ENCODE data around the gene AIG1. TPM values are rescaled to one million over a fixed set of nuclear protein-coding genes. Genes with fewer than 3 reads are reported as not detected.

The AIG1 gene
- polyA plus RNA-seq, 1 experiment = 43.2 TPM

DNA sequence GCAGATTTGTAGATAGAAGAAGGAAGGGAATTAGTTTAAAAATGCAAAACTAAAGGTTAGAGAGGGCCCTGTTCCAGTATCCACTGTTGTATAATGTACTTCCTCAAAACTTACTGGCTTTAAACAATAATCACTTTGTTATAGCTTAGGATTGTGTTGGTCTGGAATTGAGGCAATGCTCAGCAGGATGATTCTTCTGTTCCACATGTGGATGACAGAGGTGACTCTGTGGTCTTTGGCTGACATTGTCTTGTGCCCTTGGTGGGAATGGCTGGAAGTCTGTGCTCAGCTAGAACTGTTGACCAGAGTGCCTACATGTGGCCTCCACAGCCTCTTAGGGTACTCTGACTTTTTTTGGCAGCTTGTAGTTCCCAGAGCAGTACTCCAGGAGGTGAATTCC is 143.4 kb downstream of the AIG1 start:
- Histone ChIP-seq H3K27me3 (ENCODE audit: control insufficient read depth, insufficient read depth, low read length) (no peaks in the 10 kb centered on the region), H3K36me3 (ENCODE audit: control insufficient read depth, insufficient read depth, low read length) (no peaks in the 10 kb centered on the region), H3K4me3 (ENCODE audit: low read depth, low read length) (no peak overlapping the region)
- TF ChIP-seq, protein P1, sequence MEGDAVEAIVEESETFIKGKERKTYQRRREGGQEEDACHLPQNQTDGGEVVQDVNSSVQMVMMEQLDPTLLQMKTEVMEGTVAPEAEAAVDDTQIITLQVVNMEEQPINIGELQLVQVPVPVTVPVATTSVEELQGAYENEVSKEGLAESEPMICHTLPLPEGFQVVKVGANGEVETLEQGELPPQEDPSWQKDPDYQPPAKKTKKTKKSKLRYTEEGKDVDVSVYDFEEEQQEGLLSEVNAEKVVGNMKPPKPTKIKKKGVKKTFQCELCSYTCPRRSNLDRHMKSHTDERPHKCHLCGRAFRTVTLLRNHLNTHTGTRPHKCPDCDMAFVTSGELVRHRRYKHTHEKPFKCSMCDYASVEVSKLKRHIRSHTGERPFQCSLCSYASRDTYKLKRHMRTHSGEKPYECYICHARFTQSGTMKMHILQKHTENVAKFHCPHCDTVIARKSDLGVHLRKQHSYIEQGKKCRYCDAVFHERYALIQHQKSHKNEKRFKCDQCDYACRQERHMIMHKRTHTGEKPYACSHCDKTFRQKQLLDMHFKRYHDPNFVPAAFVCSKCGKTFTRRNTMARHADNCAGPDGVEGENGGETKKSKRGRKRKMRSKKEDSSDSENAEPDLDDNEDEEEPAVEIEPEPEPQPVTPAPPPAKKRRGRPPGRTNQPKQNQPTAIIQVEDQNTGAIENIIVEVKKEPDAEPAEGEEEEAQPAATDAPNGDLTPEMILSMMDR (IDR thresholded peaks at IDR 0.05; ENCODE audit: insufficient read depth, low read depth, low read length) = no peak
- ChIA-PET CTCF (no interaction called here), POLR2A (no interaction called here)
- DNase-seq (ENCODE audit: low read depth) = no peak

DNA sequence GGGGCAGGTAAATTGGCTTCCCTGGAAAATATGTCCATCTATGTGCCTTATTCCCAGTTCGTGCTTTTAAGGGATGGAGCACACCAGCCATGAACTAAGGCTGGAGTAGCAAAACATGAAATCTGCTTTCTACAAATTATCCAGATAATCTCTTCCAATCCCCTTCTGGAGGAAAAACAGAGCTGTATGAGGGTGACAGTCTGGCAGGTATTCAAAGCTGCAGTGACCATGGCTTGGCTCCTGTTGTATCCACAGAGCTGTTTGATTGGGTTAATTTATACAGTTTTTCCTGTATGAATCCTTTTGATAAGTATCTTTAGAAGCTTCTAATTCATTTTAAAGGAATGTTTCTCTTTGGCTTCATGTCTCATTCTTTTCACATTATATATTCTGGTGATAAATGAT is 144.4 kb downstream of the AIG1 start:
- no peak for DNase-seq (ENCODE audit: low read depth)
- Histone ChIP-seq H3K36me3 (ENCODE audit: control insufficient read depth, insufficient read depth, low read length) (no peaks in the 10 kb centered on the region), H3K27me3 (ENCODE audit: control insufficient read depth, insufficient read depth, low read length) (no peaks in the 10 kb centered on the region), H3K4me3 (ENCODE audit: low read depth, low read length) (no peak overlapping the region)
- ChIA-PET POLR2A (no interaction called here), CTCF (no interaction called here)
- TF ChIP-seq, protein P1 (IDR thresholded peaks at IDR 0.05; ENCODE audit: insufficient read depth, low read depth, low read length) = no peak

DNA sequence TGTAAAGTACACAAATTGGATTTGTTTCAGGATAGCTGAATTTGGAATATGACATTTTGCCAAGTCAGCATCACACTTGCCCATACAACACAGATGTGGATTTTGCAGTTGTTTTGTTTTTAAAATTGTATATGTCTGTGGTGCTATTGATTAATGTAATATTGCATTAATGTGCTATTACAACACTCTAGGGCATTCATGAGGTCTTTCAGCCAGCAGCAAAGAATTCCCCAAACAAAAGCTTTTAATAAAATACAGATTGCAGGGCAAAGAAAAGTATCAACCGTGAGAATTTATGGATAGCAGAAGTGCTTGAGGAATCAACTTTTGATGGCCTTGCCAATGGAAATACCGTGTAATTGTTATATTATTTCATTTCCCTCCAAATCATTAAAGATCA is 144.9 kb downstream of the AIG1 start:
- no peak for DNase-seq (ENCODE audit: low read depth)
- no peak overlapping the region for H3K4me3 ChIP-seq (ENCODE audit: low read depth, low read length)
- TF ChIP-seq, protein P1 (IDR thresholded peaks at IDR 0.05; ENCODE audit: insufficient read depth, low read depth, low read length) = no peak
- ChIA-PET CTCF (no interaction called here), POLR2A (no interaction called here)
- no peaks in the 10 kb centered on the region for H3K36me3 ChIP-seq (ENCODE audit: control insufficient read depth, insufficient read depth, low read length)
- no peaks in the 10 kb centered on the region for H3K27me3 ChIP-seq (ENCODE audit: control insufficient read depth, insufficient read depth, low read length)

DNA sequence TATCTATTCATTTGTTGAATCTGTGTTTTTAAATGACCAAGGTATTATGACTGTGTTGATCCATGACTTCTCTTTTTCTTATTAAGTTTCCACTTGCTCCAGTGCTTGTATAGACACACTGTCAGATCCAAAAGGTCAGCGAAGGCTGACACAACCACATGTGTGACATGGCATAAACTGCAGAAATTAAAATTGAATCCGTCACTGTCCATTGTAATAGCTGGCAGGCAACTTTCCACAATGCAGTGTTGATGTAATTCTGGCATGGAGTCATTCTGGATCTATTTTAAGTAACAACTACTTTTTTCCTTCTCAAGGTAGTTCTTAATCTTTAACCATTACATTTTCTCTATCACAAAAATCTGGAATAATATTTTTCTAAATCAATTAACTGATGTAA is 145.3 kb downstream of the AIG1 start:
- ChIA-PET POLR2A (no interaction called here), CTCF (interaction anchor here (0.6 to 1.2 kb wide), 2 partner anchors 10 to 513 kb away, joined by 3 read pairs; no protein-coding TSS in a partner anchor)
- no peak for DNase-seq (ENCODE audit: low read depth)
- no peaks in the 10 kb centered on the region for H3K27me3 ChIP-seq (ENCODE audit: control insufficient read depth, insufficient read depth, low read length)
- H3K4me3 ChIP-seq (ENCODE audit: low read depth, low read length) = no peak overlapping the region
- TF ChIP-seq, protein P1 (IDR thresholded peaks at IDR 0.05; ENCODE audit: insufficient read depth, low read depth, low read length) = no peak
- H3K36me3 ChIP-seq (ENCODE audit: control insufficient read depth, insufficient read depth, low read length) = no peaks in the 10 kb centered on the region

DNA sequence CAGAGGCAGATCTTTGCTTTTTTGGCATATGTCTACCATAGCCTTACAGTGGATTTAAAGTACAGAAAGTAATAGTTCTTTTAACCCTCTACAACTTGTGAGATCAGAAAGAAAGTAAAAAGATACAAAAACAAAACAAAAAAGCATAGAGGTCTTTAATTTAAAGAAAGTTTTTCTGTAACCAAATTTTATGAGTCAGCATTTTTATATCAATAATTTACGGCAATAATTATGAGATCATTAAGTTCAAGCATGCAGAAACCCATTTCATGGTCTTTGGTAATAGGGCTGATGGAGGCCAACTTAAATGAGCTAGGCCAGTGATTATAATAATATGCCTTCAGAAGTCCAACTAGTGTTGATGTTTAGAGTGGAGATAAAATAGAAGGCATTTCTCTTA is 145.9 kb downstream of the AIG1 start:
- TF ChIP-seq, protein P1 (IDR thresholded peaks at IDR 0.05; ENCODE audit: insufficient read depth, low read depth, low read length) = no peak
- H3K27me3 ChIP-seq (ENCODE audit: control insufficient read depth, insufficient read depth, low read length) = no peaks in the 10 kb centered on the region
- CTCF ChIA-PET = interaction anchor here (0.6 to 1.2 kb wide), 2 partner anchors 11 to 514 kb away, joined by 3 read pairs; no protein-coding TSS in a partner anchor
- H3K4me3 ChIP-seq (ENCODE audit: low read depth, low read length) = no peak overlapping the region
- POLR2A ChIA-PET = no interaction called here
- no peaks in the 10 kb centered on the region for H3K36me3 ChIP-seq (ENCODE audit: control insufficient read depth, insufficient read depth, low read length)
- no peak for DNase-seq (ENCODE audit: low read depth)
